HG02981 (cell line): ENCODE results near the gene IKZF2.
A peak's percentile ranks its signal among the peaks of the same experiment; 100 is the strongest.

Experiments
- ATAC-seq: cut with Tn5 transposase; IDR thresholded peaks from one replicate; pipeline ENCODE4 v1.9.1; 2021; ENCODE audit warnings: mild to moderate bottlenecking, moderate library complexity; ENCODE audit not compliant: unreplicated experiment

Gene IKZF2

GRCh38 chr2:213007290-213007838 is 144.0 kb downstream of the IKZF2 start:
- no peak for ATAC-seq

- ATAC-seq, result no peak
Measured at GRCh38 chr2:213004197-213004821, 147.1 kb downstream of the IKZF2 start.

- peak; percentile 40 for ATAC-seq
Measured at GRCh38 chr2:213002383-213002782, 149.0 kb downstream of the IKZF2 start.

- ATAC-seq, result no peak
Measured at GRCh38 chr2:213001297-213001910, 150.0 kb downstream of the IKZF2 start.

- ATAC-seq, result no peak
Measured at GRCh38 chr2:212998626-212999359, 152.6 kb downstream of the IKZF2 start.

- no peak for ATAC-seq
Measured at GRCh38 chr2:212997526-212998020, 153.8 kb downstream of the IKZF2 start.

GRCh38 chr2:212995920-212996319 is 155.5 kb downstream of the IKZF2 start:
- ATAC-seq, result no peak

- no peak for ATAC-seq
Measured at GRCh38 chr2:212994976-212995375, 156.4 kb downstream of the IKZF2 start.

GRCh38 chr2:212991120-212991519 is 160.3 kb downstream of the IKZF2 start:
- no peak for ATAC-seq

GRCh38 chr2:212990697-212991096 is 160.7 kb downstream of the IKZF2 start:
- ATAC-seq, result no peak

GRCh38 chr2:212987492-212987891 is 163.9 kb downstream of the IKZF2 start:
- no peak for ATAC-seq

GRCh38 chr2:212984129-212984528 is 167.3 kb downstream of the IKZF2 start:
- no peak for ATAC-seq

GRCh38 chr2:212979799-212980198 is 171.6 kb downstream of the IKZF2 start:
- no peak for ATAC-seq

GRCh38 chr2:212979046-212979612 is 172.3 kb downstream of the IKZF2 start:
- ATAC-seq, result no peak

- ATAC-seq, result no peak
Measured at GRCh38 chr2:212977152-212977551, 174.3 kb downstream of the IKZF2 start.

- ATAC-seq, result no peak
Measured at GRCh38 chr2:212975333-212975732, 176.1 kb downstream of the IKZF2 start.

- ATAC-seq, result no peak
Measured at GRCh38 chr2:212974692-212975091, 176.7 kb downstream of the IKZF2 start.

- ATAC-seq, result no peak
Measured at GRCh38 chr2:212973347-212973746, 178.1 kb downstream of the IKZF2 start.

- ATAC-seq, result no peak
Measured at GRCh38 chr2:212970132-212970531, 181.3 kb downstream of the IKZF2 start.

- peak; percentile 51 for ATAC-seq
Measured at GRCh38 chr2:212968284-212969081, 182.9 kb downstream of the IKZF2 start.
